ENCODE data around the gene BFAR.
"Not testable (repeated sequence)": the region's sequence is repeated elsewhere in the genome, so short reads cannot be mapped to it uniquely, and the experiment has no call there.

Gene BFAR, protein sequence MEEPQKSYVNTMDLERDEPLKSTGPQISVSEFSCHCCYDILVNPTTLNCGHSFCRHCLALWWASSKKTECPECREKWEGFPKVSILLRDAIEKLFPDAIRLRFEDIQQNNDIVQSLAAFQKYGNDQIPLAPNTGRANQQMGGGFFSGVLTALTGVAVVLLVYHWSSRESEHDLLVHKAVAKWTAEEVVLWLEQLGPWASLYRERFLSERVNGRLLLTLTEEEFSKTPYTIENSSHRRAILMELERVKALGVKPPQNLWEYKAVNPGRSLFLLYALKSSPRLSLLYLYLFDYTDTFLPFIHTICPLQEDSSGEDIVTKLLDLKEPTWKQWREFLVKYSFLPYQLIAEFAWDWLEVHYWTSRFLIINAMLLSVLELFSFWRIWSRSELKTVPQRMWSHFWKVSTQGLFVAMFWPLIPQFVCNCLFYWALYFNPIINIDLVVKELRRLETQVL

GRCh38 chr16:14632693-14633569 lies at the start of gene BFAR:
Gene BFAR (plus strand): TSS chr16:14632951. CDS start chr16:14644347, 11,396 bp downstream.
- peak; percentile 98 for DNase-seq (ENCODE audit: low spot score)

- DNase-seq (ENCODE audit: low spot score) = no peak
These were observed 47.5 kb upstream of the BFAR start for GRCh38 chr16:14585287-14585686.

GRCh38 chr16:14586637-14587305 lies 46.0 kb upstream of the BFAR start:
- no peak for DNase-seq (ENCODE audit: low spot score)

- DNase-seq (ENCODE audit: low spot score) = peak; percentile 35
These were observed 32.6 kb upstream of the BFAR start for GRCh38 chr16:14600164-14600563.

DNA sequence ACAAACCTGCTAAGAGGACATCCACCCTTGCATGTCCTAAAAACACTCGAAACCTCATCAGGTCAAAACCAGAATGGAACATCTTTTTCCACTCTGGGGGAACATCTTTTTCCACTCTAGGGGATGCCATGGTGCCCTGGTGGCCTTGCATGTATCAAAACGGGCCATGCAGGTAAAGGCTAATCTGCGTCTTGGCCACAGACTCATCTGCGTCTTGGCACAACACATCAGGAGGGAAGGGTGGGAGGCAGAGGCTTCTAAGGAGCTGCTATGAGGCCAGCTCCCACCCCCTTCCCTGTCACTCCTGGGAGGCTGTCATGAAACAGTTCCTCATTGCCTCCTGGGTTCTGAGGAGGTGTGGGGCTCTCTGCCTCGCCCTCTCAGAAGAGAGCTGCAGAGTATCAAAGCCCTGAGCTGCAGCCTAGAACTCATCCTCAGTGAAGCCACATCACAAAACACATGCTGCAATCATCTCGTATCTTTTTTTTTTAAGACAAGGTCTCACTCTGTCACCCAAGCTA lies 30.2 kb upstream of the BFAR start:
- DNase-seq (ENCODE audit: low spot score) = no peak

DNA sequence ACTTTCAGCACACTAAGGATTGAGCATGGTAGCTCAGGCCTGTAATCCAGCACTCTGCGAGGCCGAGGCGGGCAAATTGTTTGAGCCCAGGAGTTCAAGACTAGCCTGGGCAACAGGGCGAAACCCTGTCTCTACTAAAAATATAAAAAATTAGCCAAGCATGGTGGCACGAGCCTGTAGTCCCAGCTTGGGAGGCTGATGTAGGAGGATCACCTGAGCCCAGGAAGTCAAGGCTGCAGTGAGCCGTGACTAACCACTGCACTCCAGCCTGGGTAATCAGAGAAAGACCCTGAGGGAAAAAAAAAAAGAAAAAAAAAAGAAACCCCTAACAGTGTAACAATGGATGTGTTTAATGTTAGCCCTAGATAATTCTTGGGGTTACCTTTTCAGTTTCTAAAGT lies 26.6 kb upstream of the BFAR start:
- DNase-seq (ENCODE audit: low spot score) = no peak

GRCh38 chr16:14608111-14608566 lies 24.6 kb upstream of the BFAR start:
- DNase-seq (ENCODE audit: low spot score) = no peak

GRCh38 chr16:14608604-14609003 lies 24.1 kb upstream of the BFAR start:
- DNase-seq (ENCODE audit: low spot score) = no peak

GRCh38 chr16:14609716-14610115 lies 23.0 kb upstream of the BFAR start:
- DNase-seq (ENCODE audit: low spot score) = no peak

DNA sequence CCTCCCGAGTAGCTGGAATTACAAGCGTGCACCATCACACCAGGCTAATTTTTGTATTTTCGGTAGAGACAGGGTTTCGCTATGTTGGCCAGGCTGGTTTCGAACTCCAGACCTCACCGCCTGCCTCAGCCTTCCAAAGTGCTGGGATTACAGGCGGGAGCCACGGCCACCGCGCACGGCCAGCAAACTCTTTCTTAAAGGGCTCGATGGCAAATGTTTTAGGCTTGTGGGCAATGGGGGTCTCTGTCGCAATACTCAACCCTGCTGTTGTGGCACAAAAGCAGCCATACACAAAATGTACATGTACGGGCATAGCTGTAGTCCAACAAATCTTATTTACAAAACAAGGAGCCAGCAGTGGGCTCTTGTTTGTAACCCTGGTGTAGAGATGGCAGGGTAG lies 21.1 kb upstream of the BFAR start:
- DNase-seq (ENCODE audit: low spot score) = no peak

- no peak for DNase-seq (ENCODE audit: low spot score)
These were observed 18.8 kb upstream of the BFAR start for GRCh38 chr16:14613991-14614390.

DNA sequence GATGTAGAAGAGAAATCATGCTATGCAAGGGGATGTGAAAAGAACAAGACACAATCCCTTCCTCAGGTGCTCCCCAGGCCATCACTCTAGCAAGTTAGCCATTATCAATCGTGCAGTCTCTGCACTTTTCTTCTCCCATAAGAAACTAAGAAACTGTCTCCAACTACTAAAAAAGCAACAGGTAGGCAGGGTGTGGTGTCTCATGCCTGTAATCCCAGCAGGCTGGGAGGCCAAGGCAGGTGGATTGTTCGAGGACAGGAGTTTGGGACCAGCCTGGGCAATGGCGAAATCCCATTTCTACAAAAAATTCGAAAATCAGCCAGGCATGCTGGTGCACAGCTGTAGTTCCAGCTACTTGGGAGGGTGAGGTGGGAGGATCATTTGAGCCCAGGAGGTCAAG lies 16.5 kb upstream of the BFAR start:
- DNase-seq (ENCODE audit: low spot score) = no peak

DNA sequence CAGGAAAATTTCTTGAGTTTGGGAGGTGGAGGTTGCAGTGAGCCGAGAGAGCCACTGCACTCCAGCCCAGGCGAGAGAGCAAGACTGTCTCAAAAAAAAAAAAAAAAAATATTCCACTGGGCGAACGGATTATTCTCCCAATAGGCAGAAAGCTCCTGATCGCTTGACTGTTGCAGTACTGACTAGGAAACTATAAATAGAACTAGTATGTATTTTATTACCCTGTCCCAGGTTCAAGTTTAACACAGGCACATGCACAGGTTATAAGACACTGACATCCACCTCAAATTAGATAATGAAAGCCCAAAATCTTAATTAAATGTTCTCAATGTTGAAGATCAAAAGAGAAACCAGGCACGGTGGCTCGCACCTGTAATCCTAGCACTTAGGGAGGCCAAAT lies 14.2 kb upstream of the BFAR start:
- no peak for DNase-seq (ENCODE audit: low spot score)

DNA sequence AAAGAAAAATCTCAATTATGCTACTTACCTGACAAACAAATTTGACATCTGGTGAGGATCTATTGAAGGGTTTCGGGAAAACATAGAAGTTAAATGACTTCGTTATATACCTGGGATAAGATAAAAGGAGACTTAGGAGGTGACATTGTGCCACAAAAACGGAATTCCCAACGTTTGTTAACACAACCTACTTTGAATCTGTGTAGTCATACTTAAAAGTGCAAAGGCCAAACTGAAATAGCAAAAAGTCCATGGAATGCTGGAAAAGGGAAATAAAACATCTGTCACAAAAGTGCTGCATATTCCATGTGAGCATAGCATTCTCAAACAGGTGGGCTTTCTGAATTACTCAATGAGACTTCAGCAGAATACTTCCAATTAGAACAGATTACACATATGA lies 5.7 kb upstream of the BFAR start:
- DNase-seq (ENCODE audit: low spot score) = no peak

GRCh38 chr16:14628806-14629611 lies 3.7 kb upstream of the BFAR start:
- no peak for DNase-seq (ENCODE audit: low spot score)

DNA sequence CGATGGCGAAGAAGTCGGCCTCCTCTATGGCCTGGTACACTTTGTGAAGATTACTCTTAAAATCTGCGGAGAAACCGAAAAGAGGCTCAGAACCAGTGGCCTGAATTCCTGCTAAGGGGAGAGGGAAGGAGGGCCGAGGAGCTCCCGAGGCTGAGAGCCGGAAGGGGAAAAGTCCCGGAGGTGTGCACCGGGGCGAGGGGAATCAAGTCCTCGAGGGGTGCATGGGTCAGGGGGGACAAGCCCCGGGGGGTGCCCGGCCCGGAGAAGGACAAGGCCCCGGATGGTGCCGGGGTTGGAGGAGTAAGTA lies 3.2 kb upstream of the BFAR start:
- DNase-seq (ENCODE audit: low spot score) = peak; percentile 7

DNA sequence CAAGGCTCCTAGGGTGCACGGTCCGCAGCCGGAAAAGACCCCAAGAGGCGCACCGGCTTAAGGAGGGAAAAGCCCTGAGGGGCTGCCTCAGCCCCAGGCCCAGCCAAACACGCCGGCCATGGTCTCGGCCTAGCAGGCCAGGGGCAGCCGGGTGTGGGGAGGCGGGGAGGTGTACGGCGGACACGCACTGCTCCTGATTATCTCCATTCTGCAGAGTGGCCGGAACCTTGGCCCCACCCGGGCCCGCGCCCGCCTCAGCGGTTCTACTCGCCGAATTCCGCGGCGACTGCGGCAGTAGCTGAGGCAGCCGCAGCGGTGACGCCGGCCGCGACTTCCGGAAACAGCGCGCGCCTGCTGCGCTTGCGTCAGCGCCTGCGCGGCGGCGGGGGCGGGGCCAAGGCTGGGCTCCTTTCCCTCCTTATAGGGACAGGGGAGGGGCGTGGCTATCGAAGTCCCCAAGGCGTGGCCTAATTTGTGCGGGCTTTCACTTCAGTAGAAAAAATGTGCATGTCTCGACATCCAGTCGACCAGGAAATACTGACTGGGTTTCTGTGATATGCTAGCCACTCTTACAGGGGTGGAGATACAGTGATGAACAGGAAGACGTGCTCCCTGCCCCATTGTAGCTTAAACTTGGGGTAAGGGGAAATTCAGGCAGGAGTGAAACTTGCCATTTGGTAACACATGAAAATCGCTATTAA lies 2.7 kb upstream of the BFAR start, which contains the start of gene PARN:
Gene PARN, minus strand, starts transcription at position 342 of the 701 bp plus-strand sequence. Its CDS starts 135 bp downstream, at position 207.
- DNase-seq (ENCODE audit: low spot score) = peak; percentile 98

- not testable (repeated sequence) for DNase-seq (ENCODE audit: low spot score)
These were observed 2.0 kb upstream of the BFAR start for GRCh38 chr16:14630620-14631330.

DNA sequence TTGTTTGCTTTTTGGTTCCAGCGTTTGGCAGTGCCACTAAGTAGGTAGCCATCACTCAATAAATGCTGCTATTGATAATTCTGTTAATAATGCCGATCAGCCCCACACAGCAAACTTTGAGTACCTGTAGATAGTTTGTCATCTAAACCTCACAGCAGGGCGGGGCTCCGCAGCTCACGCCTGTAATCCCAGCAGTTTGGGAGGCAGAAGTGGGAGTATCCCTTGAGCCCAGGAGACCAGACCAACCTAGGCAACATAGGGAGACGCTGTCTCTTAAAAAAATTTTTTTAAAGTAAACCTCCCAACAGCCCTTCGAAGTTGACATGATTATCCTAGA lies 1.6 kb downstream of the BFAR start:
- DNase-seq (ENCODE audit: low spot score) = no peak
